HG02678 (cell line): ENCODE measurements around the gene STX12.
A peak's percentile ranks its signal among the peaks of the same experiment; 100 is the strongest.
"Not testable (repeated sequence)": the region's sequence is repeated elsewhere in the genome, so short reads cannot be mapped to it uniquely, and the experiment has no call there.

Experiments used
- ATAC-seq: cut with Tn5 transposase; IDR thresholded peaks from one replicate; pipeline ENCODE4 v1.9.1; 2021; ENCODE audit warnings: mild to moderate bottlenecking, moderate library complexity; ENCODE audit not compliant: unreplicated experiment

STX12 gene

GRCh38 chr1:27864264-27864895 is 91.4 kb downstream of the STX12 start:
- no peak for ATAC-seq

- no peak for ATAC-seq
Observed at GRCh38 chr1:27865821-27866220, 92.8 kb downstream of the STX12 start.

GRCh38 chr1:27868556-27868931 is 95.5 kb downstream of the STX12 start:
- ATAC-seq = no peak

- ATAC-seq = peak; percentile 49
Observed at GRCh38 chr1:27868932-27869718, 96.1 kb downstream of the STX12 start.

GRCh38 chr1:27869719-27870085 is 96.7 kb downstream of the STX12 start:
- ATAC-seq = no peak

- ATAC-seq = not testable (repeated sequence)
Observed at GRCh38 chr1:27871076-27871475, 98.1 kb downstream of the STX12 start.

- ATAC-seq = no peak
Observed at GRCh38 chr1:27872059-27872801, 99.2 kb downstream of the STX12 start, which contains the start of gene THEMIS2. Gene THEMIS2, plus strand, starts transcription at chr1:27872544. Its CDS starts 28 bp downstream, at chr1:27872572.

GRCh38 chr1:27872802-27873551 is 100.0 kb downstream of the STX12 start:
- ATAC-seq = no peak

- ATAC-seq = no peak
Observed at GRCh38 chr1:27873671-27874384, 100.8 kb downstream of the STX12 start.
